AG09319 (cell line): ENCODE measurements around the gene MAP3K10.

Experiments used
- DNase-seq: peaks from one replicate; pipeline ENCODE4 v3.0.0-alpha.2; 2010; ENCODE audit warnings: low read depth; ENCODE audit errors: extremely low read depth
- CTCF ChIP-seq: IDR thresholded peaks from 2 replicates; pipeline ENCODE4 v1.5.1; 2011; ENCODE audit warnings: low read depth, mild to moderate bottlenecking, inconsistent platforms, low read length, moderate library complexity

The MAP3K10 gene

GRCh38 chr19:40237791-40238190 is 46.6 kb downstream of the MAP3K10 start:
- no peak for TF ChIP-seq CTCF
- DNase-seq = no peak

- TF ChIP-seq CTCF = no peak
- DNase-seq = no peak
Observed at GRCh38 chr19:40238775-40239174, 47.5 kb downstream of the MAP3K10 start.

GRCh38 chr19:40239415-40240226 is 48.4 kb downstream of the MAP3K10 start:
- TF ChIP-seq CTCF = no peak
- DNase-seq = no peak

- no peak for TF ChIP-seq CTCF
- no peak for DNase-seq
Observed at GRCh38 chr19:40240332-40240731, 49.1 kb downstream of the MAP3K10 start.

GRCh38 chr19:40241125-40241808 is 50.0 kb downstream of the MAP3K10 start:
- no peak for TF ChIP-seq CTCF
- DNase-seq = no peak

GRCh38 chr19:40241809-40242384 is 50.7 kb downstream of the MAP3K10 start:
- TF ChIP-seq CTCF = no peak
- DNase-seq = no peak

- no peak for DNase-seq
- TF ChIP-seq CTCF = no peak
Observed at GRCh38 chr19:40242480-40242879, 51.3 kb downstream of the MAP3K10 start.
